Liver (tissue), 9 donors: ENCODE results near the gene MEI4. TPM values are rescaled to one million over a fixed set of nuclear protein-coding genes. Genes with fewer than 3 reads are reported as not detected.

Experiments used
- DNase-seq: peaks from one replicate; pipeline ENCODE4 v3.0.0-alpha.2; 2017; ENCODE audit warnings: low spot score
- H3K27ac ChIP-seq, 2 donors: one replicate each; pipeline ENCODE4 v1.7.0; 2013; ENCODE audit warnings: inconsistent platforms in 2 of 2, low read length in 2 of 2, control low read depth in 1 of 2, low read depth in 1 of 2, mild to moderate bottlenecking in 1 of 2
- H3K27me3 ChIP-seq, 4 donors: one replicate each; pipeline versions ENCODE4 v1.6.1 to v1.7.0; 2013; ENCODE audit warnings: low read length in 3 of 4, inconsistent platforms in 1 of 4, mild to moderate bottlenecking in 1 of 4, moderate library complexity in 1 of 4; ENCODE audit not compliant: control insufficient read depth in 4 of 4, insufficient read depth in 4 of 4
- H3K36me3 ChIP-seq, 4 donors: one replicate each; pipeline versions ENCODE4 v1.6.1 to v1.7.0; 2013; ENCODE audit warnings: low read length in 3 of 4, mild to moderate bottlenecking in 3 of 4, low read depth in 1 of 4, moderate library complexity in 1 of 4; ENCODE audit not compliant: control insufficient read depth in 4 of 4, insufficient read depth in 3 of 4
- H3K4me1 ChIP-seq, 4 donors: one replicate each; pipeline versions ENCODE4 v1.6.1 to v1.7.0; 2013; ENCODE audit warnings: low read length in 3 of 4, mild to moderate bottlenecking in 3 of 4, moderate library complexity in 1 of 4; ENCODE audit not compliant: control insufficient read depth in 4 of 4, insufficient read depth in 4 of 4
- H3K4me3 ChIP-seq, 3 donors: one replicate each; pipeline versions ENCODE4 v1.6.1 to v1.7.0; 2013; ENCODE audit warnings: low read length in 3 of 3, control low read depth in 1 of 3, low read depth in 1 of 3, mild to moderate bottlenecking in 1 of 3
- H3K9ac ChIP-seq, 2 donors: one replicate each; pipeline ENCODE4 v1.7.0; 2013; ENCODE audit warnings: low read length in 2 of 2, mild to moderate bottlenecking in 2 of 2, moderate library complexity in 2 of 2, control low read depth in 1 of 2, low read depth in 1 of 2
- H3K9me3 ChIP-seq, 4 donors: one replicate each; pipeline versions ENCODE4 v1.6.1 to v1.7.0; 2013; ENCODE audit warnings: low read length in 3 of 4; ENCODE audit not compliant: control insufficient read depth in 4 of 4
- EGR1 ChIP-seq, 2 donors: IDR thresholded peaks; 2 replicates each; pipeline ENCODE4 v1.6.1; 2016 to 2018; ENCODE audit warnings: antibody characterized with exemption in 2 of 2, low read depth in 2 of 2
- FOXA1 ChIP-seq: IDR thresholded peaks from 2 replicates; pipeline ENCODE4 v1.6.1; 2016; ENCODE audit warnings: antibody characterized with exemption
- FOXA2 ChIP-seq: IDR thresholded peaks from 2 replicates; pipeline ENCODE4 v1.6.1; 2016; ENCODE audit warnings: antibody characterized with exemption
- GABPA ChIP-seq, 2 donors: IDR thresholded peaks in 1 of 2; conservative IDR thresholded peaks in 1 of 2; 2 replicates each; pipeline ENCODE4 v1.6.1; 2016; ENCODE audit warnings: antibody characterized with exemption in 2 of 2, mild to moderate bottlenecking in 1 of 2, moderate library complexity in 1 of 2
- HNF4A ChIP-seq, 2 donors: conservative IDR thresholded peaks; 2 replicates each; pipeline ENCODE4 v1.6.1; 2016; ENCODE audit warnings: antibody characterized with exemption in 2 of 2, mild to moderate bottlenecking in 2 of 2
- HNF4G ChIP-seq: IDR thresholded peaks from 2 replicates; pipeline ENCODE4 v1.6.1; 2016; ENCODE audit warnings: antibody characterized with exemption
- JUND ChIP-seq, 2 donors: IDR thresholded peaks; 2 replicates each; pipeline ENCODE4 v1.6.1; 2016; ENCODE audit warnings: antibody characterized with exemption in 2 of 2
- NR2F2 ChIP-seq: IDR thresholded peaks from 2 replicates; pipeline ENCODE4 v1.6.1; 2016; ENCODE audit warnings: antibody characterized with exemption
- RAD21 ChIP-seq, 2 donors: IDR thresholded peaks; 2 replicates each; pipeline ENCODE4 v1.6.1; 2016; ENCODE audit warnings: antibody characterized with exemption in 2 of 2, mild to moderate bottlenecking in 2 of 2
- RXRA ChIP-seq, 2 donors: IDR thresholded peaks; 2 replicates each; pipeline ENCODE4 v1.6.1; 2017 to 2018; ENCODE audit warnings: antibody characterized with exemption in 2 of 2, mild to moderate bottlenecking in 1 of 2
- SP1 ChIP-seq: IDR thresholded peaks from 2 replicates; pipeline ENCODE4 v1.6.1; 2018; ENCODE audit warnings: antibody characterized with exemption, mild to moderate bottlenecking
- TAF1 ChIP-seq: conservative IDR thresholded peaks from 2 replicates; pipeline ENCODE4 v1.6.1; 2016; ENCODE audit warnings: antibody characterized with exemption, mild to moderate bottlenecking
- YY1 ChIP-seq: IDR thresholded peaks from 2 replicates; pipeline ENCODE4 v1.6.1; 2016; ENCODE audit warnings: antibody characterized with exemption, mild to moderate bottlenecking
- WGBS: extraction: QIAGEN DNeasy Blood & Tissue Kit; methylation state at CpG from one replicate; pipeline ENCODE4 v1.1.7; 2013; 5-methylcytosine and 5-hydroxymethylcytosine counted together
- polyA plus RNA-seq, 2 donors: library from polyadenylated mRNA; stranded (reverse) in 1 of 2; unstranded in 1 of 2; fragments of 200-250 nt in 1 of 2; fragments of >200 nt in 1 of 2; fragmentation: Nextera tagmentation in 1 of 2; extraction: Ambion mirVana in 1 of 2; gene quantifications; one replicate each; pipeline versions ENCODE4 v1.2.1 to v1.2.3, GENCODE V29; 2013 to 2015
- total RNA-seq, 2 donors: library from RNA; depleted of rRNA; stranded (reverse); fragments of >200 nt; gene quantifications; one replicate each; pipeline ENCODE4 v1.2.3, GENCODE V29; 2014
- TF ChIP-seq, protein P1 (sequence below): IDR thresholded peaks from 2 replicates; pipeline ENCODE4 v1.6.1; 2016; ENCODE audit warnings: antibody characterized with exemption
- TF ChIP-seq, protein P2 (sequence below): IDR thresholded peaks from 2 replicates; pipeline ENCODE4 v1.6.1; 2016; ENCODE audit warnings: antibody characterized with exemption
- TF ChIP-seq, protein P3 (sequence below): fragments of 150-350 bp; IDR thresholded peaks from 2 replicates; pipeline ENCODE4 v1.5.1; 2017; ENCODE audit warnings: improper control_type of control experiment, low read depth, low read length; ENCODE audit not compliant: missing input control
- TF ChIP-seq, protein P4 (sequence below): IDR thresholded peaks from 2 replicates; pipeline ENCODE4 v1.6.1; 2016; ENCODE audit warnings: antibody characterized with exemption, mild to moderate bottlenecking
- TF ChIP-seq, protein P5 (sequence below): IDR thresholded peaks from 2 replicates; pipeline ENCODE4 v1.6.1; 2016; ENCODE audit warnings: antibody characterized with exemption
- donor health status: healthy.
- donor health status: healthy.
- donor health status: healthy.
- donor health status: healthy.
- donor health status: healthy.

Gene MEI4
- total and polyA plus RNA-seq, 4 donors: 0.36 to 0.84 (median 0.42) TPM

DNA sequence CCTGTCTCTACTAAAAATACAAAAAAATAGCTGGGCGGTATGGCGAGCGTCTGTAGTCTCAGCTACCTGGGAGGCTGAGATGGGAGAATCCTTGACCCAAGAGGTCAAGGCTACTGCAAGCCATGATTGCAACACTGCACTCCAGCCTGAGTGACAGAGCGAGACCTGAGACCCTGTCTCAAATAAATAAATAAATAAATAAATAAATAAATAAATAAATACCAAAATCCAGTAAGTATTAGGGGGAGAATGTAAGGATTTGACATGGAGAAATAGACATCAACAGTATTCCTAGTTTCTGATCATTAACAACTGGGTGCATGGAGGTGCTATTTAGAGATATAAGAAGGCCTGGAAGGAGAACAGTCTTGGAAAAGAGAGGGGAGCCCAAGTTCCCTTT is 125.7 kb downstream of the MEI4 start:
- Histone ChIP-seq H3K27ac (no peak overlapping the region), H3K36me3 (no peaks in the 10 kb centered on the region), H3K4me3 (no peak overlapping the region), H3K4me1 (peaks cover 0 to 4% (median 0%) of the 10 kb centered on the region in 4 donors), H3K27me3 (no peaks in the 10 kb centered on the region), H3K9me3 (peaks cover 0 to 14% (median 1%) of the 10 kb centered on the region in 4 donors), H3K9ac (no peak overlapping the region)
- 92% methylated on average over 4 of the region's 4 CpGs for WGBS
- TF ChIP-seq, protein P1, sequence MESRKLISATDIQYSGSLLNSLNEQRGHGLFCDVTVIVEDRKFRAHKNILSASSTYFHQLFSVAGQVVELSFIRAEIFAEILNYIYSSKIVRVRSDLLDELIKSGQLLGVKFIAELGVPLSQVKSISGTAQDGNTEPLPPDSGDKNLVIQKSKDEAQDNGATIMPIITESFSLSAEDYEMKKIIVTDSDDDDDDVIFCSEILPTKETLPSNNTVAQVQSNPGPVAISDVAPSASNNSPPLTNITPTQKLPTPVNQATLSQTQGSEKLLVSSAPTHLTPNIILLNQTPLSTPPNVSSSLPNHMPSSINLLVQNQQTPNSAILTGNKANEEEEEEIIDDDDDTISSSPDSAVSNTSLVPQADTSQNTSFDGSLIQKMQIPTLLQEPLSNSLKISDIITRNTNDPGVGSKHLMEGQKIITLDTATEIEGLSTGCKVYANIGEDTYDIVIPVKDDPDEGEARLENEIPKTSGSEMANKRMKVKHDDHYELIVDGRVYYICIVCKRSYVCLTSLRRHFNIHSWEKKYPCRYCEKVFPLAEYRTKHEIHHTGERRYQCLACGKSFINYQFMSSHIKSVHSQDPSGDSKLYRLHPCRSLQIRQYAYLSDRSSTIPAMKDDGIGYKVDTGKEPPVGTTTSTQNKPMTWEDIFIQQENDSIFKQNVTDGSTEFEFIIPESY: no peak
- TF ChIP-seq NR2F2 (no peak), FOXA2 (no peak), RAD21 (IDR thresholded peaks at IDR 0.05) (no peak), EGR1 (IDR thresholded peaks at IDR 0.05; ENCODE audit: low read depth in 2 of 2) (no peak), HNF4G (no peak), TAF1 (no peak)
- TF ChIP-seq, protein P2, sequence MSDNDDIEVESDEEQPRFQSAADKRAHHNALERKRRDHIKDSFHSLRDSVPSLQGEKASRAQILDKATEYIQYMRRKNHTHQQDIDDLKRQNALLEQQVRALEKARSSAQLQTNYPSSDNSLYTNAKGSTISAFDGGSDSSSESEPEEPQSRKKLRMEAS: no peak
- TF ChIP-seq, protein P3, sequence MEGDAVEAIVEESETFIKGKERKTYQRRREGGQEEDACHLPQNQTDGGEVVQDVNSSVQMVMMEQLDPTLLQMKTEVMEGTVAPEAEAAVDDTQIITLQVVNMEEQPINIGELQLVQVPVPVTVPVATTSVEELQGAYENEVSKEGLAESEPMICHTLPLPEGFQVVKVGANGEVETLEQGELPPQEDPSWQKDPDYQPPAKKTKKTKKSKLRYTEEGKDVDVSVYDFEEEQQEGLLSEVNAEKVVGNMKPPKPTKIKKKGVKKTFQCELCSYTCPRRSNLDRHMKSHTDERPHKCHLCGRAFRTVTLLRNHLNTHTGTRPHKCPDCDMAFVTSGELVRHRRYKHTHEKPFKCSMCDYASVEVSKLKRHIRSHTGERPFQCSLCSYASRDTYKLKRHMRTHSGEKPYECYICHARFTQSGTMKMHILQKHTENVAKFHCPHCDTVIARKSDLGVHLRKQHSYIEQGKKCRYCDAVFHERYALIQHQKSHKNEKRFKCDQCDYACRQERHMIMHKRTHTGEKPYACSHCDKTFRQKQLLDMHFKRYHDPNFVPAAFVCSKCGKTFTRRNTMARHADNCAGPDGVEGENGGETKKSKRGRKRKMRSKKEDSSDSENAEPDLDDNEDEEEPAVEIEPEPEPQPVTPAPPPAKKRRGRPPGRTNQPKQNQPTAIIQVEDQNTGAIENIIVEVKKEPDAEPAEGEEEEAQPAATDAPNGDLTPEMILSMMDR: no peak
- DNase-seq: no peak

DNA sequence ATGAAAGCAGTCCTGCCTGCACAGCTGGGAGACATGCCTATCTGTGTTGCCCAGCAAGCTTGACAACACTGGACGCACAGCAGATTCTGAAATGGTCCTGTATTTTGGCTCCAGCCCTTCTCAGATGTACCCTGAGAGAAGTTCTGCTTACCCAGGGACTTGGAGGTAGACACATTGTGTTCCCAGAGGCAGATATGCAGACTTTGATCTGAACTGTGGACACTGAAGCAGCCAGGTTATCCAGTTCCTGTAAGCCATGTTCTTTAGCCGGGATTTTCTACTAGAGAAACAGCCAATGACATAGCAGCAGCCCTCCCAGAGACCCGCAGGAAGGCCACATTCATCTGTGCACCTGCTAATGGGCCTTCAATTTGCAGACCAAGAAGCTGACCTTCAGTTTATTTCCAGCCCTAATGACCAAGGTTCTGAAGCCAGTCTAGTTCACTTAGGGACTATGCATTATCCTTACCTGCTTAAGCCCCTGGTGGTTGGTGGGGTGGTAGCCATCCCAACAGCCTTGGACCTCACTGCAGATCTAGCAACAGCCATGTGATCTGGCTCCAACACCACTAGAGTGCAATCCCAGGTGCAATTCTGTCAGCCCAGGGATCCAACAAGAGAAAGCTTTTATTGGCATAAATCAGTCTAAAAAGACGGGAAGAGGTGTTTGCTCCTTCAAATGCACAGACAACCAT is 134.2 kb downstream of the MEI4 start:
- no peak overlapping the region for H3K27ac ChIP-seq
- DNase-seq: no peak
- no peaks in the 10 kb centered on the region for H3K36me3 ChIP-seq
- peaks cover 0 to 5% (median 1%) of the 10 kb centered on the region in 4 donors for H3K4me1 ChIP-seq
- no peak overlapping the region for H3K9ac ChIP-seq
- no peaks in the 10 kb centered on the region for H3K9me3 ChIP-seq
- no peak overlapping the region for H3K4me3 ChIP-seq
- WGBS: 72% methylated on average over 4 of the region's 4 CpGs
- H3K27me3 ChIP-seq: no peaks in the 10 kb centered on the region
- TF ChIP-seq SP1: peak; percentile 39
- TF ChIP-seq RAD21 (IDR thresholded peaks at IDR 0.05): no peak
- no peak for TF ChIP-seq RXRA (IDR thresholded peaks at IDR 0.05)
- peak; percentile 83 to 87 for TF ChIP-seq HNF4A (conservative IDR thresholded peaks at IDR 0.05)
- no peak for TF ChIP-seq JUND (IDR thresholded peaks at IDR 0.05)
- peak; percentile 39 for TF ChIP-seq YY1
- no peak for TF ChIP-seq NR2F2
- TF ChIP-seq, protein P4, sequence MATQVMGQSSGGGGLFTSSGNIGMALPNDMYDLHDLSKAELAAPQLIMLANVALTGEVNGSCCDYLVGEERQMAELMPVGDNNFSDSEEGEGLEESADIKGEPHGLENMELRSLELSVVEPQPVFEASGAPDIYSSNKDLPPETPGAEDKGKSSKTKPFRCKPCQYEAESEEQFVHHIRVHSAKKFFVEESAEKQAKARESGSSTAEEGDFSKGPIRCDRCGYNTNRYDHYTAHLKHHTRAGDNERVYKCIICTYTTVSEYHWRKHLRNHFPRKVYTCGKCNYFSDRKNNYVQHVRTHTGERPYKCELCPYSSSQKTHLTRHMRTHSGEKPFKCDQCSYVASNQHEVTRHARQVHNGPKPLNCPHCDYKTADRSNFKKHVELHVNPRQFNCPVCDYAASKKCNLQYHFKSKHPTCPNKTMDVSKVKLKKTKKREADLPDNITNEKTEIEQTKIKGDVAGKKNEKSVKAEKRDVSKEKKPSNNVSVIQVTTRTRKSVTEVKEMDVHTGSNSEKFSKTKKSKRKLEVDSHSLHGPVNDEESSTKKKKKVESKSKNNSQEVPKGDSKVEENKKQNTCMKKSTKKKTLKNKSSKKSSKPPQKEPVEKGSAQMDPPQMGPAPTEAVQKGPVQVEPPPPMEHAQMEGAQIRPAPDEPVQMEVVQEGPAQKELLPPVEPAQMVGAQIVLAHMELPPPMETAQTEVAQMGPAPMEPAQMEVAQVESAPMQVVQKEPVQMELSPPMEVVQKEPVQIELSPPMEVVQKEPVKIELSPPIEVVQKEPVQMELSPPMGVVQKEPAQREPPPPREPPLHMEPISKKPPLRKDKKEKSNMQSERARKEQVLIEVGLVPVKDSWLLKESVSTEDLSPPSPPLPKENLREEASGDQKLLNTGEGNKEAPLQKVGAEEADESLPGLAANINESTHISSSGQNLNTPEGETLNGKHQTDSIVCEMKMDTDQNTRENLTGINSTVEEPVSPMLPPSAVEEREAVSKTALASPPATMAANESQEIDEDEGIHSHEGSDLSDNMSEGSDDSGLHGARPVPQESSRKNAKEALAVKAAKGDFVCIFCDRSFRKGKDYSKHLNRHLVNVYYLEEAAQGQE: no peak
- TF ChIP-seq HNF4G: peak; percentile 27
- TF ChIP-seq EGR1 (IDR thresholded peaks at IDR 0.05; ENCODE audit: low read depth in 2 of 2): no peak
- TF ChIP-seq TAF1: no peak
- TF ChIP-seq, protein P1: no peak
- TF ChIP-seq, protein P3: no peak
- TF ChIP-seq, protein P5, sequence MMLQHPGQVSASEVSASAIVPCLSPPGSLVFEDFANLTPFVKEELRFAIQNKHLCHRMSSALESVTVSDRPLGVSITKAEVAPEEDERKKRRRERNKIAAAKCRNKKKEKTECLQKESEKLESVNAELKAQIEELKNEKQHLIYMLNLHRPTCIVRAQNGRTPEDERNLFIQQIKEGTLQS: no peak
- no peak for TF ChIP-seq GABPA (IDR thresholded peaks at IDR 0.05 in 1 of 2, conservative IDR thresholded peaks at IDR 0.05 in 1 of 2)
- no peak for TF ChIP-seq FOXA1
- TF ChIP-seq, protein P2: no peak
- TF ChIP-seq FOXA2: no peak
